ENCODE results near the gene CSF1.

- TF ChIP-seq SP1 (IDR thresholded peaks at IDR 0.05), result no peak
- no peak for TF ChIP-seq FOXM1 (IDR thresholded peaks at IDR 0.05; ENCODE audit: borderline replicate concordance)
- TF ChIP-seq ELF4 (IDR thresholded peaks at IDR 0.05), result no peak
- no peak for TF ChIP-seq ZNF384 (IDR thresholded peaks at IDR 0.05)
- no peak for TF ChIP-seq TARDBP (IDR thresholded peaks at IDR 0.05)
- no peak for TF ChIP-seq ARNT (IDR thresholded peaks at IDR 0.05)
- no peak for TF ChIP-seq FOXA1 (IDR thresholded peaks at IDR 0.05)
- no peak for TF ChIP-seq BHLHE40 (IDR thresholded peaks at IDR 0.05; ENCODE audit: borderline replicate concordance)
- TF ChIP-seq SUZ12 (IDR thresholded peaks at IDR 0.05), result no peak
- no peak for TF ChIP-seq FOXK2 (IDR thresholded peaks at IDR 0.05)
- no peak for TF ChIP-seq CTBP1 (IDR thresholded peaks at IDR 0.05; ENCODE audit: borderline replicate concordance)
Observed at GRCh38 chr1:109895720-109896504, 14.7 kb upstream of the CSF1 start.
